HG03565 (cell line): Measurements from ENCODE around the gene HES5.

Experiments
- ATAC-seq: cut with Tn5 transposase; IDR thresholded peaks from one replicate; pipeline ENCODE4 v1.9.1; 2021; ENCODE audit warnings: mild to moderate bottlenecking, moderate library complexity; ENCODE audit not compliant: unreplicated experiment

The HES5 gene

DNA sequence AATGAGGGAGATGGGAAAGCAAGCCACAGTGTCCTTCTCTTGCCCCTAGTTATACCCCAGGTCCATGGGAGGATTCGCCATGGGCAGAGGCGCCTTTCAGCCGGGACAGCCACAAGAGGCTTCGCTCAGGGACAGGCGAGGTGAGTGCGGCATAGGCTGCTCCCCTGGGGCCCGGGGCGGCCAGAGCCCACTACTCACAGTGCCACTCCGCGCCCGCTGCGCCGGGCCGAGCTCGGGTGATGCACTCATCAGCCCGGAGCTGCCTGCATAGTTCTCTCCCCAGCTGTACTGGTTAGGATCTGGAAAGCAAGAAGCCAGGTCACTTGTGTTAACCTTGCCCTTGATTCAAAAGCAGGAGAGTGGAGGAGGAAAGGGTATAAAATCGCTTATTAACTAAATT is 12.1 kb downstream of the HES5 start:
- no peak for ATAC-seq

DNA sequence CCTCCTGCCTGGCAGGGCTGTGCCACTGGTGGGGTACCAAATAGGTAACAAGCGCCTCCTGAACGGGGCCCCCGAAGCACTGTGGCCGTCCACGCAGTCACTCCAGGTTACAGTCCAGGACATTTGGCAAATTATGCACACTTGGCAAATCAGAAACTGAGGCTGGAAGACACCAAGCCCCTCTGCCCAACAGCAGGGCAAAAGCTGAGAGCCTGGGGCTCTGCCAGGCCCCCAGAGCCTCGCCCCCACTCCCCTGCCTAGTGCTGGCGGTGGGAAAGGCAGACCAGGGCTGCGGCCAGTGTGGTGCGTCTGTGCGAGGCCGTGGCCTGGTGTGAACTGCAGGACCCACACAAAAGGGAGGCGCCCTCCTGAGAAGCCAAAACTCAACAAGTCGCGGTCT is 13.1 kb downstream of the HES5 start:
- ATAC-seq = no peak

DNA sequence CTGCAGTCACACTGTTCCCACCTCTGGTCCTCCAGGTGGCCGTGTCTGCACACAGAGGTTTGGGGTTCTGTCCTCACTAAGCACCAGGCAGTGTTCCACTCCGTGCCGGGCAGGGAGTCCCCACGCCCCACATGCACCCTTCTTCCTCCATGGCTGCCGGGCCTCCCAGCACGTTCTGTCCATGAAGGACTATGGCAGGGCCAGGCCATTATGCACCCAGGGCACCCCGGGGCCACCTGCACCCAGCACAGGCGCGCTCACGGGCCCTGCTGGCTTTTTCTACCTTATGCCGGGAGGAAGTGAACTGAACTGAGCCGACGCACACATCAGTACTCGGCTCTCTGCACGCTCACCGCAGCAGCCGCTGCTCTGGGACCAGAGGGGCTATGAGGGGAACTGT is 13.9 kb downstream of the HES5 start:
- no peak for ATAC-seq

DNA sequence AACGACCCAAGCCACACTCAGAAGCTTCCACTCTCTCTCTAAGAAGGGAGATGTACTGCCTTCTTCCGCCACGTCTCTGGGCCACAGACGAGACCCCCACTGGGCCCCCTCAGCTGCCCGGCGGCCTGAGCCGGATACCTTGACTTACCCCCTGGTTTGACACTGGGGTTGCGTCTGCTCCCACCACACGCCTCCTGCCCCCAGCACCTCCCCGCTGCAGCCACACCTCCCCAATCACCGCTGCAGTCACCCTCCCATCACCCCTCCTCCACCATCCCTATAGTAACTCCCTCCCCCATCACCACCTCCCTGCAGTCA is 14.3 kb downstream of the HES5 start:
- no peak for ATAC-seq

DNA sequence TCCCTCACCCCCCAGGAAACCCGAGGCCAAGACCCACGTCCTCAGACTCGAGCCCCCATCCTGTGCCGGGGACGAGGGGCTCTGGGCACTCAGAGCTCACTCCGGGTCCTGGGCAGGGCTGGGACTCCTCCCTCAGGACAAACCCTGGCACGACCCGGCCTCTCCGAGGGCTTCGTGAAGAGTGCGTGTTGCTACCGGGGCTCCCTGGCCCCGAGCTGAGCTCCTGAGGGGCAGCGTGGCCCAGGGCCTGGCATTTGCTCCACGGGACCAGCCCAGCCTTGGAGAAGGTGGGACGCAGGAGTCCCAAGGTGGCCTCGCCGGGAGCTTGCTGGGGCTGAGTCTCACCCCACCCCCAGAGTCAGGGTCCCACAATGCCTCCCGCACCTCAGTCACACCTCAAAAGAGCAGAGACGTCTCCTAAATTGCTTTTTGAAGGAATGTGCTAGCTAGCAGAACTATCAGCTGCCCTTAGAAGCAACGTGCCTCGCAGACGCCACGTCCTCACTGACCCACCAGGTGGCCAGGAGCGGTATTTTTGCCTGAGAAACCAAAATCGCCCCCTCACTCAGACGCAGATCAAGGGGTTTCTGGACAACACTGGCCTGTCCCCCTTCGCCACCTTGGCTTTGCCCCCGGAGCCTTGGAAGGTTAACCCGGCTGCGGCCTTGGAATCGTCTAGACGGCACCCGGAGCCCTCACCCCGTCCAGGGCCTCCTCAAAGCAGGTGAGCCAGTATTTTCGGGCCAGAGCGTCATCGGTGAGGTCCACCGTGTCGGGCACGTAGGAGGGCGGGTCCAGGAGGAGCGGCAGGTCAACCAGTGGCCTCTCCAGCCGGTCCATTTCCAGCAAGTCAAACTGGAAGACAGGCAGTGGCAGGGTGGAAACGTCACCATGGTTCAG is 14.9 kb downstream of the HES5 start:
- ATAC-seq = no peak

DNA sequence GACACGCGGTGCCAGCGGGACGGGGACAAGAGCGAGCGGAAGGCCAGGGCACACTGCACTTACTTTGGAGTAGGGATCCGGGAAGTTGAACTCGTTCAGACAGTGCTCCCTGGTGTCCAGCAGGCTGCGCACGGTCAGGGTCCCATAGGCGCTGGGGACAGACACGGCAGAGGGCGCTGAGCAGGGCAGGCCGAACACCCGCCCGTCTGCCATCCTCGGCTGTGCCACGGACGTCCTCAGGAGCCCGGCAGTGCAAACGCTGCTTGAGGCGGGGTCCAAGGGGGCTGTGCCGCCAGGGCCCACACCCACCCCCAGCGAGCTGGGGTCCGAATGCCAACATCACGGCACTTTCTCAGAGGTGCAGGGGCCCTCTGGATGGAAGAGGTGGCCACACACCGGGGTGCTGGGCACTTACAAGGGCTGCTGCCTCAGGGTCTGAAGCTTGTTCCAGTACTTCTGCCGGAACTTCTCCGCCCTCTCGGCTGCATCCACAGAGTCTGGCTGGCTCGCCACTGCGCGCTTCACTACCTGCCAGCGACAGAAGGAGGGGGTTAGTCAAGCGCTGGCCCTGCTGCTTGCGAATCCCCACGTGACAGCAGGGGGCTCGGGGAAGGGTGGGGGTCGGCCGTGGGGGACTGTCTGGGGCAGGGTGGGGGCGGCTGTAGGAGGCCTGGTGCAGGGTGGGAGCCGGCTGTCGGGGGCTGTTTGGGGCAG is 16.0 kb downstream of the HES5 start:
- ATAC-seq = no peak

DNA sequence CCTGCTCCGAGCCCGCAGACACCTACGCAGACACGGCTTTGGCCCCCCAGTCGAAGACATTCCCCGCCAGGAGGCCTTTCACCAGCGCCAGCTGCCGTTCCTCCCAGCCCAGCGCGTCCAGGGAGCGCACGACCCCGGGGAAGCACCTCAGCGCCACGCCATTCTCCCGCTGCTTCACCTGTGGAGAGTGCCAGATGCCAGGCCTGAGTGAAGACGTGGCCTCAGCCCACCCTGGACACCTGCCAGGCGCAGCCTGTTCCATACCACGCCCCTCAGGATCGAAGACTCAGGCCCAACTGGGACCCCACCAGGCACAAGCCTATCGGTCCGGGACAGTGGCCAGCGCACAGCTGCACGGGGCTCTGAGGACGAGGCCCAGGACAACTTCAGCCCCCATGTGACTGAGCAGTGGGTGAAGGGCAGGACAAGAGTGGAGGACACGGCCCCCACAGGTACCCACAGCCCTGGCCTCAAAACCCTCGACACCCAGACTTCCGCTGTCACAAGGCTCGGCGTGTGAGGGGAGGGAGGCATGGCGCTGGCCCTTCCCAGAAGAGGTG is 17.1 kb downstream of the HES5 start:
- ATAC-seq = no peak

DNA sequence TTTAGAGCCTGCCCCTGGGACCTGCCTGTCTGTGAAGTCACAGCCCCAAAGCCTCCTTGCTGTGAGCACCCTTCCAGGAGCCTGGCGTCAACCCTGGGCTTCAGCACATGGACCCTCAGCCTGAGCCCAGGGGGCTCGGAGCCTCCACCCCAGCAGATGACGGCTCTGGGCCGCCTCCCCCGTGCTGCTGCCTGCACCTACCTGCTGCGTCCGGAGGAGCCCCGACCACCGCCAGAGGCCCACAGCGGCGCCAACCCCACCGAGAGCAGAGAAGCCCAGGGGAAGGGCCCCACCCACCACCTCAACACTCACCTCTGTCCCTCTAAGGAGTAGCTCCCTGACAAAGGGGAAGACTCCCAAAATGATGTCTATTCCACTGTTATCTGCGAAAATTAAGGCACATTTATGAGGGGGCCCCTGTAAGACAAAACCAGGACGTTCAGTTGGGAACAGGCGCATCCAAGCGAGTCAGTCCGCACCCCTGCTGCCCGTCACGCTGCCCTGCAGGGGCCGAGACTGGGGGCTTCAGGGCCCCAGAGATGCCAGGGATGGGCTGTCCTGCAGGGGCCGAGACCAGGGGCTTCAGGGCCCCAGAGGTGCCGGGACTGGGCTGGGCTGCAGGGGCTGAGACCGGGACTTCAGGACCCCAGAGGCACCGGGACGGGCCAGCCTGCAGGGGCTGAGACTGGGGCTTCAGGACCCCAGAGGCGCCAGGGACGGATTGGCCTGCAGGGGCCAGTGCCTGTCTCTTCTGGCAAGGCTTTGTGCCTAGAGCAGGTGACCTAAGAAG is 19.5 kb downstream of the HES5 start:
- ATAC-seq = no peak

DNA sequence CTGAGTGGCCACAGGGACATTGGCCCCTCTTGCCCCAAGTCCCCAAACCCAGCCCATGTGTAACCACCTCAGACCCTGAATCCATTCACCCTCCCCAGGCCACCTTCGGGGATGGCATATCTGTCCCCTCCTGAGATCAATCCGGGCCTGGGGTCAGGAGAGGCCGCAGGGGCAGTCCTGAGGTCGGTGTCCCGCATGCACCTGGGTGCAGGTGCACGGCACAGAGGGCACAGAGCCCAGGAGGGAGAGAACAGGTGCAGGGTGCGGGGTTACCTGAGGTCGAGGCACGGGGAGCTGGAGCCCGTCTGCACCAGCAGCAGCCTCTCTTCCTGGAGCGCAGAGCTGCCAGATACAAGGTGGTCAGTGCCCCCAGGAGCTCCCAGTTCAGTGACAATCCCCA is 20.5 kb downstream of the HES5 start:
- no peak for ATAC-seq

DNA sequence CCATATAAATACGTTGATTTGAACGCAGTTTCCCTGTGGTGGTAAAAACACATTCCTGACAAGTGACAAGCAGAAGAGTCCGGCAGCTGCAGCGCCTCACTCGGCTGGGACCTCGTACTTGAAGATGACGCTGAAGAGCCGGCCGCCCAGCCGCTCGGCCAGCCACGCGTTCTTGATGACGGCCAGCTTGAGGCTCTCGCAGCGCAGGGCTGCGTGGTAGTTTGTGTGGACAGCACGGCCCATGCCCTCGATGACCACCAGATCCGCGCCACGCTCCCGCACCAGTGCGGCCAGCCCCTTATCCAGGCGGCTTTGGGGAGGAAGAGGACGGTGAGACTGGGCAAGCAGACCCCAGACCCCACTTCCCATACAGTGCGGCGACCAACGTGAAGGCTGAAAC is 21.3 kb downstream of the HES5 start:
- no peak for ATAC-seq

DNA sequence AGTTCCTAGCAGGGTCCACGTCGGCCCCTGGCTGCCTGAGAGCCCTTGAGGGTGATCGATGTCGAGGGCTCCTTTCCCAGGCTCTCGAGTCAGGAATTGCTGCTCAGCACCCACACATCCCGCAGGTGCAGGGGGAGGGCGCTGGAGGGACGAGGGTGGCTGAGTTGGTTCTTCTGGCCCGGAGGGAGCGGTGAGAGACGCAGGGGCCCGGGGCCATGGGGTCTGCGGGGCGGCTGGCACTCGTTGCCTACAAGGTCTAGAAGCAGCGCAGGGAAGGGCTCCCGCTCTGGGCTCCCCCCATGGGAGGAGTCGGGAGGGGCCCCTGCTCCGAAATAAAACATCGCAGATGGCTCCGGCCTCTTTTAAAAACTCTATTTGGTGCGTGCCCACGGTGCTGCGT is 21.9 kb downstream of the HES5 start:
- ATAC-seq = no peak

DNA sequence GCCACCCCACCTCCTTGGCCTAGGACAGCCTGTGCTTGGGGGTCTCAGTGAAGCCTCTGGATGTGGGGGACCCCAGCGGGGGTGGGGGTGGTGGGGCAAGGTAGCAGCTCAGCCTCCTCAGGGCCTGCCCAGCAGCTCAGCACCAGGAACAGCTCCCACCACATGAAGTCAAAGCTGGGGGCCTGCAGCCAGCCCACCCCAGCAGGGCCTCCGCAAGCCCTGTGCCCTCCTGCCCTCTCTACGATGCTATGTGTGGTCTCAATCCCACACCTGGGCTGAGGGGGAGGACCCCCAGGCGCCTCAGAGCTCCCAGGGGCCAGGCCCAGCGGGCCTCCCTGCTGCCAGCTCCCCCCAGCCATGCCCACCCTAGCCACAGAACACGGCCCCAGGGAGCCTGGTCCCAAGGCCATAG is 22.3 kb downstream of the HES5 start:
- ATAC-seq = no peak

DNA sequence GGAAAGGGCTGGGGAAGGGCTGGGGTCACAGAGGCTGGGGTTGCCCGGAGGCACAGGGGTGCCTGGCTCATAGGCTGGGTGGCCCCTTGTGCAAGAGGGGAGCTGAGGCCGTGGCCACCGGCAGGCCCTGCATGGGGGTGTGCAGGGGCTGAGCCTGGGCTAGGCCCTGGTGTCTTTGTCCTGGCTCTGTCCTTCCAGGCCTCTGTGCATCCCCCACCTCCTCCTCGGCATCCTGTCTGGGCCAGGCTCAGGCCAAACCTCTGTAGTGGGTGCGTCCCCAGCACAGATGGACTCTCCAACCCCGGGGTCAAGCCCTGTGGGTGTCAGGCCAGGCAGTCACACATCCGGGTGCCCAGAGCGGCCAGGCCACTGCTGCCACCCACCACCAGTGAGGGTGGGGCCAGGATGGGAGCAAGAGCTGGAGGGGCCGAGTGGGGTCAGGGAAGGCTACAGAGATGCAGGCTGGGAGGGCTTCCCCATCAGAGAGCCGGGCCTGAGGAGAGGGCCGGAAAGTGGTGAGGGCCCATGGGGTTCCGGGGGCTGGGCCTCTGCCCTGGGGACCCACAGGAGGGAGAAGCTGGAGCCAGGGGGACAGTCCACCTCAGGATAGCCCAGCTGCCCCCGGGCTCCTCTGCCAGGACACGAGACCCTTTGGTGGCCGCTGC is 23.0 kb downstream of the HES5 start:
- ATAC-seq = no peak

DNA sequence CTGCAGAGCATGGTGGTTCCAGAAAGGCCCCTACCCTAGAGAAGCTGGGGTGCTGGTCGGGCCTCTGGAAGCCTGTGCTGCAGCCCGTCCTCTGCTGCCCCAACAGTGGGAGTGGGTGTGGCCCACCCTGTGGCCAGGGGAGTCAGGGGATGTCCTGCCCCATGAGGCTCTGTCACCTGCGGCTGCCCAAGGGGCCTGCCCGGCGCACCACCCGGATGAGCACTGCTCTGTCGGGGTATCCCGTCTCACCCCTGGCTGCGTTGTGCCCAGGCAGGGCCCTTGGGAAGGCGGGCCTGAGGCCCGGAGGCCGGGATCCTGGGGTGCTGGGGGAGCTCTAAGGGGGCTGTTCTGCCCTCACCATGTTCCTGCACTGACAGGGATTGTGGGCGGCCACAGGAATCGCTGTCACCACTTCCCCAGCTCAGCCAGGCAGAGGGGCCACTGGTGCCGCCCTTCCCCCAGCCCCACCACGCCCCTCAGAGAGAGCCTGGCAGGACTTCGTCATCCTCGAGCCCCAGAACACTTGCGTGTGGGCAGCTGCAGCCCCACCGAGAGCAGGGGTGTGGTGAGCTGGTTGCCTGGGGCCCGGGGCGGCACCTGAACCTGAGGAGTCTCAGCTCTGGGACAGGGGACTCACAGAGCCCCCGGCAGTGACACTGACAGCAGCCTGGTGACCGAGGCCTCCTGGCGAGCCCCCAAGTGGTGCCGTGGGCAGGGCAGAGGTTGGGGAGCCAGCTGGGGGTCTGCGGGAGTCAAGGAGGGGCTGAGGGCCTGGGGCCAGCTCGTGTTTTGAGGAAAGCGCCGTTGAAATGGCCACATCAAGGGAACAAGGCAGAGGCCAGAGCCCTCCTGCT is 23.8 kb downstream of the HES5 start:
- no peak for ATAC-seq

DNA sequence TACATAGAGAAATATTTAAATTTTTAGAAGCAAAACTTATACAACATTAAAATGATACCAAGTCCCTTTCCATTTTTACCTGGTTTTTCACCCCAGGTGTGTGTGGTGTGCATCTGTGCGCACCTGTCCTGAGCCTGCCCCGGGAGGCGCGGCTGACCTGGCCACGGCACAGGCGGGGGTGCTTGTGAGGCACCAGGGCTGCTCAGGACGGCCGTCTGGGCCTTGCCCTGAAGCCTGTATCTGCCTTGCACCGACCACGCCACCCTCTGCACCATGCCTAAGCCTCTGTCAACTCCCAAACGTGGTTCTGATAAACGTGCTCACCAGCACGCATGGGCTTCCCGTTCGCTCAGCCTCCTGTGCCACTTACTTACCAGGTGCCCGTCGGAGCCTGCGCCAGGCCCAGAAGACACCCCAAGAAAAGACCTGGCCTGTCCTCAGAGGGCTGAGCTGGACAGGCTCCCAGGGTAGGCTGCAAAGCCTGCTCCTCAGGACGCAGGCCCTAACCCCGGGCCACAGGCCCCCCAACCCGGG is 24.5 kb downstream of the HES5 start:
- no peak for ATAC-seq

DNA sequence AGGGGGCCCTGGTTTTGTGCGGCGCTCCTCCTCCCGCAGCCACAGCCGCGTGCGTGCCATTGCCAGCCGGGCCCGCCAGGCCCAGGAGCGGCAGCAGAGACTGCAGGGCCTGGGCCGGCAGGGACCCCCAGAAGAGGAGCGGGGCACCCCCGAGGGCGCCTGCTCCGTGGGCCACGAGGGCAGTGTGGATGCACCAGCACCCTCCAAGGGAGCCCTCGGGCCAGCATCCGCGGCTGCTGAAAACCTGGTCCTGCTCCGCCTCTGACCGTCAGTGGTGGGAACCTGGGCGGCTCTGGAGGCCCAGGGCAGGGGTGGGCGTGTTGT is 25.2 kb downstream of the HES5 start:
- no peak for ATAC-seq

DNA sequence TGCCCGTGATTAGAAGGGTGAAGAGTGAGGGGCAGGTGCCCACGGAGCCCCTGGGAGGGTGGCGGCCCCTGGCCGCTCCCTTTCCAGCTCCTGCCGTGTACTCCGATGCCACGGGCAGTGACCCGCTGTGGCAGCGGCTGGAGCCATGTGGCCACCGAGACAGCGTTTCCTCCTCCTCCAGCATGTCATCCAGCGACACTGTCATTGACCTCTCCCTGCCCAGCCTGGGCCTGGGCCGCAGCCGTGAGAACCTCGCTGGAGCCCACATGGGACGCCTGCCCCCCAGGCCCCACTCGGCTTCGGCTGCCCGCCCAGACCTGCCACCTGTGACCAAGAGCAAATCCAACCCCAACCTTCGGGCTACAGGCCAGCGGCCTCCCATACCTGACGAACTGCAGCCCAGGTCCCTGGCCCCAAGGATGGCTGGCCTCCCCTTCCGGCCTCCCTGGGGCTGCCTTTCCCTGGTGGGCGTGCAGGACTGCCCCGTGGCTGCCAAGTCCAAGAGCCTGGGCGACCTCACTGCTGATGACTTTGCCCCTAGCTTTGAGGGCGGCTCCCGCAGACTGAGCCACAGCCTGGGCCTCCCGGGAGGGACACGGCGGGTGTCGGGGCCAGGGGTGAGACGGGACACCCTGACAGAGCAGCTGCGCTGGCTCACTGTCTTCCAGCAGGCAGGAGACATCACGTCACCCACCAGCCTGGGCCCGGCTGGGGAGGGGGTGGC is 25.7 kb downstream of the HES5 start:
- ATAC-seq = no peak

DNA sequence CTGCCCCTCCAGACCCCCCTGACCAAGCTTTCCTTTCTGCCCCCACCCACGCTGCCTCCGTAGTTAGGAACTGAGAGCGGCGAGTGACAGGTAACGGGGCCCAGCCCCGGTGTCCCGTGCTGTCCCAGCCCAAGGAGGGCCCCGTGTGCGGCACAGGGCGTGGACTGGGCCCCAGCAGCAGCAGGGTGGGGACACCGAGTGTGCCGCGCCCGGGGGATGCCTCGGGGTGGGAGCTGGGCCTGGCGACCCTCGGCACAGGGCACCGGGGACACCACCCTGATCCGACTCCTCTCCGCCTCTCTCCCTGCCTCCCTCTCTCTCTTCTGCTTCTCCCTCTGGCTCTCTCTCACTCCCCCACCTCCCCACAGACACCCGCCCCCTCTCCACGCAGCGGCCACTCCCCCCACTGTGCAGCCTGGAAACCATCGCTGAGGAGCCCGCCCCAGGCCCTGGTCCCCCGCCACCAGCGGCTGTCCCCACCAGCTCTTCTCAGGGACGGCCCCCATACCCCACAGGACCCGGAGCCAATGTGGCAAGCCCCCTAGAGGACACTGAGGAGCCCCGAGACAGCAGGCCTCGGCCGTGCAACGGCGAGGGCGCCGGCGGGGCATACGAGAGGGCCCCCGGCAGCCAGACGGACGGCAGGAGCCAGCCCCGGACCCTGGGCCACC is 26.4 kb downstream of the HES5 start:
- no peak for ATAC-seq
